OCI-LY1 (cell line): Measurements from ENCODE around the gene LRMDA.

Source experiments
- H2AFZ ChIP-seq: fragments of 200-600 bp; sonication (generic), shearing (Covaris generic); 2 replicates; pipeline ENCODE4 v1.6.0; 2014; ENCODE audit warnings: antibody characterized with exemption, mild to moderate bottlenecking, low read length
- H3F3A ChIP-seq: fragments of 200-600 bp; sonication (generic), shearing (Covaris generic); 2 replicates; pipeline ENCODE4 v1.6.0; 2014; ENCODE audit warnings: mild to moderate bottlenecking, antibody characterized with exemption, low read length, moderate library complexity; ENCODE audit not compliant: insufficient read depth
- H3K27ac ChIP-seq: fragments of 200-600 bp; sonication (generic); 2 replicates; pipeline ENCODE4 v1.5.1; 2014; ENCODE audit warnings: low read length, mixed run types, mild to moderate bottlenecking, low read depth; ENCODE audit not compliant: poor library complexity, severe bottlenecking
- H3K27me3 ChIP-seq: fragments of 200-600 bp; sonication (generic); 2 replicates; pipeline ENCODE4 v1.6.0; 2014; ENCODE audit warnings: antibody characterized with exemption, mild to moderate bottlenecking, low read length, moderate library complexity; ENCODE audit not compliant: insufficient read depth
- H3K36me3 ChIP-seq: fragments of 200-600 bp; sonication (generic); 2 replicates; pipeline ENCODE4 v1.6.1; 2014; ENCODE audit warnings: mild to moderate bottlenecking, antibody characterized with exemption, low read length, moderate library complexity, mixed read lengths; ENCODE audit not compliant: insufficient read depth
- H3K4me1 ChIP-seq: fragments of 200-600 bp; sonication (generic); 2 replicates; pipeline ENCODE4 v1.5.1; 2014; ENCODE audit warnings: mild to moderate bottlenecking, low read length, moderate library complexity; ENCODE audit not compliant: insufficient read depth, severe bottlenecking
- H3K4me2 ChIP-seq: fragments of 200-600 bp; sonication (generic), shearing (Covaris generic); 2 replicates; pipeline ENCODE4 v1.6.1; 2014; ENCODE audit warnings: low read length
- H3K4me3 ChIP-seq: fragments of 200-600 bp; sonication (generic); 2 replicates; pipeline ENCODE4 v1.5.1; 2014; ENCODE audit warnings: low read length, low read depth, mild to moderate bottlenecking, mixed read lengths; ENCODE audit not compliant: poor library complexity, severe bottlenecking
- H3K79me2 ChIP-seq: fragments of 200-600 bp; shearing (Covaris generic); 2 replicates; pipeline ENCODE4 v1.6.1; 2016; ENCODE audit warnings: mixed run types, low read length, mixed read lengths; ENCODE audit not compliant: insufficient read depth
- H3K9ac ChIP-seq: fragments of 200-600 bp; sonication (generic), shearing (Covaris generic); 2 replicates; pipeline ENCODE4 v1.6.1; 2014; ENCODE audit warnings: mild to moderate bottlenecking, low read length, mixed read lengths
- H3K9me2 ChIP-seq: fragments of 200-600 bp; sonication (generic), shearing (Covaris generic); 2 replicates; pipeline ENCODE4 v1.6.1; 2014; ENCODE audit warnings: low read depth, mild to moderate bottlenecking, low read length, mixed read lengths
- H3K9me3 ChIP-seq: fragments of 200-600 bp; shearing (Covaris generic); 2 replicates; pipeline ENCODE4 v1.6.1; 2014; ENCODE audit warnings: low read length, mixed read lengths
- H4K20me1 ChIP-seq: fragments of 200-600 bp; sonication (generic), shearing (Covaris generic); 2 replicates; pipeline ENCODE4 v1.6.0; 2016; ENCODE audit warnings: mild to moderate bottlenecking, low read length; ENCODE audit not compliant: insufficient read depth
- CTCF ChIP-seq: fragments of 200-600 bp; sonication (generic), shearing (Covaris generic); IDR thresholded peaks from 2 replicates; pipeline ENCODE4 v1.5.1; 2017; ENCODE audit warnings: mild to moderate bottlenecking, antibody characterized with exemption, low read length, moderate library complexity, mixed read lengths
- EZH2 ChIP-seq: fragments of 200-600 bp; sonication (generic), shearing (Covaris generic); IDR thresholded peaks from 2 replicates; pipeline ENCODE4 v1.8.0; 2017; ENCODE audit warnings: borderline replicate concordance, mixed run types, mild to moderate bottlenecking, antibody characterized with exemption, low read length, moderate library complexity, mixed read lengths

Gene LRMDA

GRCh38 chr10:76197293-76197692, 765.9 kb downstream of the LRMDA start:
- no peaks in the 10 kb centered on the region for H4K20me1 ChIP-seq
- H3K4me1 ChIP-seq: no peaks in the 10 kb centered on the region
- H3K36me3 ChIP-seq: no peaks in the 10 kb centered on the region
- H3K27me3 ChIP-seq: 0 out of 2 replicates have a peak, but pooled peaks cover 1% of the 10 kb centered on the region
- no peak overlapping the region for H3K4me2 ChIP-seq
- no peak overlapping the region for H3K27ac ChIP-seq
- no peaks in the 10 kb centered on the region for H3K9me2 ChIP-seq
- TF ChIP-seq EZH2 (no peak), CTCF (no peak)
- H3K4me3 ChIP-seq: no peak overlapping the region
- H2AFZ ChIP-seq: no peak overlapping the region
- H3K9me3 ChIP-seq: no peaks in the 10 kb centered on the region
- H3K79me2 ChIP-seq: no peaks in the 10 kb centered on the region
- no peaks in the 10 kb centered on the region for H3F3A ChIP-seq
- no peak overlapping the region for H3K9ac ChIP-seq

GRCh38 chr10:76198287-76199035, 767.0 kb downstream of the LRMDA start:
- Histone ChIP-seq H3K27ac (no peak overlapping the region), H4K20me1 (no peaks in the 10 kb centered on the region), H3K9me3 (no peaks in the 10 kb centered on the region), H3K27me3 (no peaks in the 10 kb centered on the region), H3F3A (no peaks in the 10 kb centered on the region), H3K9me2 (no peaks in the 10 kb centered on the region), H3K36me3 (no peaks in the 10 kb centered on the region), H3K79me2 (no peaks in the 10 kb centered on the region), H2AFZ (no peak overlapping the region), H3K9ac (no peak overlapping the region), H3K4me3 (no peak overlapping the region), H3K4me2 (no peak overlapping the region), H3K4me1 (no peaks in the 10 kb centered on the region)
- TF ChIP-seq CTCF (no peak), EZH2 (no peak)

- Histone ChIP-seq H3K27me3 (no peaks in the 10 kb centered on the region), H3K36me3 (no peaks in the 10 kb centered on the region), H3K4me2 (no peak overlapping the region), H3K9me2 (no peaks in the 10 kb centered on the region), H4K20me1 (no peaks in the 10 kb centered on the region), H3K9me3 (no peaks in the 10 kb centered on the region), H3K27ac (no peak overlapping the region), H2AFZ (no peak overlapping the region), H3K4me1 (no peaks in the 10 kb centered on the region), H3F3A (no peaks in the 10 kb centered on the region), H3K79me2 (no peaks in the 10 kb centered on the region), H3K9ac (no peak overlapping the region), H3K4me3 (no peak overlapping the region)
- no peak for TF ChIP-seq CTCF
- TF ChIP-seq EZH2: no peak
These were observed 770.5 kb downstream of the LRMDA start for GRCh38 chr10:76201962-76202361.
